ENCODE measurements around the gene CPA2. TPM values are rescaled to one million over a fixed set of nuclear protein-coding genes. Genes with fewer than 3 reads are reported as not detected.

The CPA2 gene
- total RNA-seq, 2 donors from 2014 or later = not detected

- Histone ChIP-seq H3K4me1 (replicated peaks) (no peaks in the 10 kb centered on the region), H3K27me3 (replicated peaks; ENCODE audit: insufficient read depth) (no peaks in the 10 kb centered on the region), H3K9me3 (no peaks in the 10 kb centered on the region), H3K4me3 (no peak overlapping the region), H3K36me3 (no peaks in the 10 kb centered on the region), H3K27ac (no peak overlapping the region)
- intact Hi-C loops (cut with DNase I) = no loop called here
- no peak for DNase-seq (ENCODE audit: low spot score)
- WGBS = 87% methylated on average over 9 of the region's 9 CpGs
- no peak for TF ChIP-seq POLR2A (IDR thresholded peaks at IDR 0.05)
- no peak for TF ChIP-seq CTCF (IDR thresholded peaks at IDR 0.05)
- TF ChIP-seq POLR2AphosphoS5 (IDR thresholded peaks at IDR 0.05) = no peak
These were observed 22.8 kb downstream of the CPA2 start for GRCh38 chr7:130289478-130289877.

- H3K4me1 ChIP-seq (replicated peaks) = no peaks in the 10 kb centered on the region
- intact Hi-C loops (cut with DNase I) = no loop called here
- no peak overlapping the region for H3K27ac ChIP-seq
- DNase-seq (ENCODE audit: low spot score) = no peak
- no peaks in the 10 kb centered on the region for H3K27me3 ChIP-seq (replicated peaks; ENCODE audit: insufficient read depth)
- WGBS = 81% methylated on average over 6 of the region's 6 CpGs
- H3K36me3 ChIP-seq = no peaks in the 10 kb centered on the region
- no peak for TF ChIP-seq POLR2A (IDR thresholded peaks at IDR 0.05)
- TF ChIP-seq CTCF (IDR thresholded peaks at IDR 0.05) = no peak
- TF ChIP-seq POLR2AphosphoS5 (IDR thresholded peaks at IDR 0.05) = no peak
- H3K9me3 ChIP-seq = no peaks in the 10 kb centered on the region
- H3K4me3 ChIP-seq = no peak overlapping the region
These were observed 24.1 kb downstream of the CPA2 start for GRCh38 chr7:130290745-130291144.

GRCh38 chr7:130292682-130293257, 26.1 kb downstream of the CPA2 start, which contains the start of gene CPA4:
TSS of gene CPA4 (plus strand) at chr7:130293161. CDS start at chr7:130293181, 20 bp downstream.
- DNase-seq (ENCODE audit: low spot score) = no peak
- TF ChIP-seq CTCF (IDR thresholded peaks at IDR 0.05) (no peak), POLR2A (IDR thresholded peaks at IDR 0.05) (no peak), POLR2AphosphoS5 (IDR thresholded peaks at IDR 0.05) (no peak)
- Histone ChIP-seq H3K4me1 (replicated peaks) (no peaks in the 10 kb centered on the region), H3K9me3 (no peaks in the 10 kb centered on the region), H3K27me3 (replicated peaks; ENCODE audit: insufficient read depth) (no peaks in the 10 kb centered on the region), H3K4me3 (no peak within 1 kb of the TSS), H3K36me3 (no peaks in the 10 kb centered on the region), H3K27ac (no peak within 1 kb of the TSS)
- WGBS = 50% methylated on average over 1 of the region's 1 CpG
- intact Hi-C loops (cut with DNase I) = no loop called here

- no peak for DNase-seq (ENCODE audit: low spot score)
- TF ChIP-seq POLR2AphosphoS5 (IDR thresholded peaks at IDR 0.05) (no peak), POLR2A (IDR thresholded peaks at IDR 0.05) (no peak), CTCF (IDR thresholded peaks at IDR 0.05) (no peak)
These were observed 26.9 kb downstream of the CPA2 start for GRCh38 chr7:130293521-130293920.

GRCh38 chr7:130294314-130294713, 27.7 kb downstream of the CPA2 start:
- H3K9me3 ChIP-seq = no peaks in the 10 kb centered on the region
- DNase-seq (ENCODE audit: low spot score) = no peak
- no peak overlapping the region for H3K4me3 ChIP-seq
- no peaks in the 10 kb centered on the region for H3K36me3 ChIP-seq
- TF ChIP-seq CTCF (IDR thresholded peaks at IDR 0.05) = no peak
- no peak for TF ChIP-seq POLR2A (IDR thresholded peaks at IDR 0.05)
- no peak for TF ChIP-seq POLR2AphosphoS5 (IDR thresholded peaks at IDR 0.05)
- H3K27ac ChIP-seq = no peak overlapping the region
- H3K27me3 ChIP-seq (replicated peaks; ENCODE audit: insufficient read depth) = no peaks in the 10 kb centered on the region
- 60% methylated on average over 5 of the region's 5 CpGs for WGBS
- intact Hi-C loops (cut with DNase I) = no loop called here
- H3K4me1 ChIP-seq (replicated peaks) = no peaks in the 10 kb centered on the region

More at GRCh38 chr7:130293521-130293920, 26.9 kb downstream of the CPA2 start:
- Histone ChIP-seq H3K4me3 (no peak overlapping the region), H3K27me3 (replicated peaks; ENCODE audit: insufficient read depth) (no peaks in the 10 kb centered on the region), H3K27ac (no peak overlapping the region), H3K4me1 (replicated peaks) (no peaks in the 10 kb centered on the region), H3K9me3 (no peaks in the 10 kb centered on the region), H3K36me3 (no peaks in the 10 kb centered on the region)
- intact Hi-C loops (cut with DNase I) = no loop called here
- WGBS = 86% methylated on average over 8 of the region's 8 CpGs
